Heart right ventricle (tissue), 16 donors: ENCODE data around the gene VAT1L. TPM values are rescaled to one million over a fixed set of nuclear protein-coding genes. Genes with fewer than 3 reads are reported as not detected.

Source experiments
- ATAC-seq, 8 donors: fragments of 200-7000 bp; cut with Tn5 transposase; one replicate each; pipeline ENCODE4 v1.9.1; 2020; ENCODE audit warnings: mild to moderate bottlenecking in 8 of 8, moderate library complexity in 8 of 8, moderate number of reproducible peaks in 1 of 8
- DNase-seq, 2 donors: peaks; one replicate each; pipeline ENCODE4 v3.0.0-alpha.2; 2020
- H3K27ac ChIP-seq, 10 donors: fragments of 200-600 bp; sonication (generic) in 2 of 10; one replicate each; pipeline versions ENCODE4 v1.5.0 to v1.8.0; 2020 to 2022; ENCODE audit warnings: mild to moderate bottlenecking in 3 of 10
- H3K27me3 ChIP-seq, 7 donors: fragments of 200-600 bp; one replicate each; pipeline ENCODE4 v1.8.0; 2021 to 2022; ENCODE audit warnings: mild to moderate bottlenecking in 2 of 7
- H3K36me3 ChIP-seq, 9 donors: fragments of 200-600 bp; sonication (generic) in 1 of 9; one replicate each; pipeline versions ENCODE4 v1.5.0 to v1.8.0; 2020 to 2022; ENCODE audit warnings: mild to moderate bottlenecking in 2 of 9
- H3K4me1 ChIP-seq, 9 donors: fragments of 200-600 bp; sonication (generic) in 1 of 9; one replicate each; pipeline versions ENCODE4 v1.5.0 to v1.8.0; 2020 to 2022; ENCODE audit warnings: mild to moderate bottlenecking in 4 of 9
- H3K4me3 ChIP-seq, 10 donors: fragments of 200-600 bp; sonication (generic) in 2 of 10; one replicate each; pipeline versions ENCODE4 v1.5.0 to v1.8.0; 2020 to 2022; ENCODE audit warnings: mild to moderate bottlenecking in 7 of 10, moderate library complexity in 2 of 10
- H3K9me3 ChIP-seq, 11 donors: fragments of 200-600 bp in 10 of 11; sonication (generic) in 2 of 11; one replicate each; pipeline versions ENCODE4 v1.5.0 to v1.8.0; 2013 to 2022; ENCODE audit warnings: mild to moderate bottlenecking in 2 of 11, control low read depth in 1 of 11, moderate library complexity in 1 of 11
- CTCF ChIP-seq, 9 donors: fragments of 200-600 bp; sonication (generic) in 2 of 9; IDR thresholded peaks; one replicate each; pipeline versions ENCODE4 v1.5.0 to v1.8.0; 2021 to 2022; ENCODE audit warnings: antibody characterized with exemption in 9 of 9, mild to moderate bottlenecking in 5 of 9, moderate library complexity in 1 of 9
- WGBS, 2 donors: extraction: QIAGEN DNeasy Blood & Tissue Kit; methylation state at CpG; one replicate each; pipeline ENCODE4 v1.1.7; 2013; ENCODE audit warnings: inconsistent platforms in 1 of 2; 5-methylcytosine and 5-hydroxymethylcytosine counted together
- intact Hi-C, 10 donors: fragments of 100-400 bp; cut with DNase I; formaldehyde crosslinking; loops; one replicate each; pipeline versions ENCODE4 v1.11.1 to v1.14.2; 2022
- polyA plus RNA-seq, 2 donors: library from polyadenylated mRNA; stranded (reverse); fragments of 200-250 nt; gene quantifications; one replicate each; pipeline ENCODE4 v1.2.3, GENCODE V29; 2013
- total RNA-seq, 10 donors: library from RNA; stranded (reverse); fragmentation: NEBNext Ultra II Directional in 3 of 10; extraction: Animal tissue kit (Norgen Biotek cat#: 25700) in 3 of 10; gene quantifications; one replicate each; pipeline versions ENCODE4 v1.2.1 to v1.2.4, GENCODE V29; 2021 to 2023
- donor health status: Arrhythmogenic right ventricular cardiomyopathy.
- donor health status: ischemic (EF 13 %, LVEDD 7.1; RV severe dilation, severe dysfunction).
- donor health status: healthy with polysubstance abuse.
- donor health status: DM: no; HTN: yes; CAD: no.
- donor health status: DM: no; HTN: no; CAD: no.
- donor health status: ischemic (EF 25% LVEDD 6.9; RV normal size, moderate dysfunction).
- donor health status: ischemic (EF 25% LVEDD 5.7; RV mildly dilated, moderate dysfunction).
- donor health status: healthy.
- donor health status: DM: yes; HTN: yes; CAD: no.
- donor health status: Ischemic cardiomyopathy.
- donor health status: ischemic (EF 35%, LVEDD 5.7; RV mildly dilated, moderate dysfunction).
- donor health status: nonischemic (EF 11% LVEDD 7.7; RV severe dilation, severe dysfunction).
- donor health status: DM: yes; HTN: yes; CAD: no.
- donor health status: PGD.
- donor health status: ischemic (EF 29% LVEDD 5.4; RV normal size, mild dysfunction).
- donor health status: nonischemic (EF 23%, LVEDD 6.1; RV moderate dilation, normal function).

The VAT1L gene
- total and polyA plus RNA-seq, 12 donors, result 0.19 to 61.0 (median 24.0) TPM

- H3K27me3 ChIP-seq, result peaks cover 0 to 27% (median 0%) of the 10 kb centered on the region in 7 donors
- DNase-seq, result no peak
- ATAC-seq, result no peak
Measured at GRCh38 chr16:77961814-77962213, 173.4 kb downstream of the VAT1L start.

DNA sequence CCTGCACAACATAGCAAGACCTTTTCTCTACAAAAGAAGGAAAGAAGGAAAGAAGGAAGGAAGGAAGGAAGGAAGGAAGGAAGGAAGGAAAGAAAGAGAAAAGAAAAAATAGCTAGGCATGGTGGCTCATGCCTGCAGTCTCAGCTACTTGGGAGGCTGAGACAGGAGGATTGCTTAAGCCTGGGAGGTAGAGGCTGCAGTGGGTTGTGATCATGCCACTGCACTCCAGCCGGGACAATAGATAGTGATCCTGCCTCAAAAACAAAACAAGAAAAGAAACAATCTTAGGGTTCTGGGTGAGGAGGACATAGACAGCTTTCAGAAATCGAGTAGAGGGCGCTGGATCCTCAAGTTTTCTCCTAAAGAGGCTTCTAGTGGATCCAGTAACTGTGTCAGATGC, 174.3 kb downstream of the VAT1L start:
- Histone ChIP-seq H3K9me3 (no peaks in the 10 kb centered on the region), H3K36me3 (no peaks in the 10 kb centered on the region), H3K27me3 (peaks cover 0 to 30% (median 0%) of the 10 kb centered on the region in 7 donors), H3K27ac (no peak overlapping the region), H3K4me1 (peaks cover 0 to 8% (median 0%) of the 10 kb centered on the region in 9 donors), H3K4me3 (no peak overlapping the region)
- no peak for TF ChIP-seq CTCF (IDR thresholded peaks at IDR 0.05)
- 80 to 87% methylated on average over 3 of the region's 3 CpGs for WGBS, 2 donors
- intact Hi-C loops, result loop anchor here in 4 of 10 donors (10.0 kb wide), 4 partner anchors 98 to 728 kb away; partner anchors contain the start of gene VAT1L (in 1 of the 4)
- ATAC-seq, result no peak
- no peak for DNase-seq

More at GRCh38 chr16:77961814-77962213, 173.4 kb downstream of the VAT1L start:
- Histone ChIP-seq H3K4me3 (no peak overlapping the region), H3K4me1 (peaks cover 0 to 8% (median 0%) of the 10 kb centered on the region in 9 donors), H3K36me3 (no peaks in the 10 kb centered on the region), H3K9me3 (no peaks in the 10 kb centered on the region), H3K27ac (no peak overlapping the region)
- no peak for TF ChIP-seq CTCF (IDR thresholded peaks at IDR 0.05)
- 85 to 94% methylated on average over 3 of the region's 3 CpGs for WGBS, 2 donors
- intact Hi-C loops, result loop anchor here in 4 of 10 donors (10.0 kb wide), 4 partner anchors 97 to 727 kb away; partner anchors contain the start of gene VAT1L (in 1 of the 4)

DNA sequence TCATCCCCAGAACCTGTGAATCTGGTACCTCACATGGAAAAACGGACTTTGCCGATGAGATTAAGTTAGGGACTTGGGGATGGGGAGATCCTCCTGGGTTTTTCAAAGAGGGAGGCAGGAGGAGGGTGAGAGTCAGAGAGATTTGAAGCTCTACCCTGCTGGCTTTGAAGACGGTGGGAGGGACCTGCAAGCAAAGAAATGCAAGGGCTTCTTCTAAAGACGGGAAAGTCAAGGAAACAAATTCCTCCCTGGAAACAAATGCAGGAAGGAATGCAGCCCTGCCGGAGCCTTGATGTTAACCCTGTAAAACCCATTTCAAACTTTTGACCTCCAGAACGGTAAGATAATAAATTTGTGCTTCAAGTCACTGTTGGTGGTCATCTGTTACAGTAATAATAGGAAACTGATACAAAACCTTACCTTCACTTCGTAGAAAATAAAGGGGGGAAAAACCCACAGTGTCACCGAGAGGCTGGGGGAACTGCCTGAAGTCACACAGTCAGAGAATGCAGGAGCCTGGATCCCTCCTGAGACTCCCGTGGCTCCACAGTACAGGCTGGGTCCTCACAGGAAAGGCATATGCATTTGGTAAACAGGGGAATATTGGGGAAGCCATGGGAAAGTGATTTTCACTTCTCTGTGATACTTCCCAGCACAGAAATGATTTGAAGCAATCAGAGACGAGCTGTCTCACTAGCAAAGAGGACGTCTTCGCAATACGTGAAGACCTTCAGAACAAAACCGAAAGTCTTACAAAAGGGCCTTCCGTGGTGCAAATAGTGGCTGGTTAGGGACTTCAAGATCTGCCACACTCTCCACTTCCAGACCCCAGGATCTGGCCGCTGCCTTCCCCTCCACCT, 175.1 kb downstream of the VAT1L start:
- Histone ChIP-seq H3K36me3 (no peaks in the 10 kb centered on the region), H3K9me3 (no peaks in the 10 kb centered on the region), H3K27ac (no peak overlapping the region), H3K4me1 (peaks cover 0 to 8% (median 0%) of the 10 kb centered on the region in 9 donors), H3K27me3 (peaks cover 0 to 30% (median 0%) of the 10 kb centered on the region in 7 donors), H3K4me3 (no peak overlapping the region)
- ATAC-seq (no peak), DNase-seq (no peak)
- 40 to 50% methylated on average over 16 of the region's 16 CpGs for WGBS, 2 donors
- intact Hi-C loops, result loop anchor here in 5 of 10 donors (2.0 to 10.0 kb wide), 5 partner anchors 99 to 729 kb away; partner anchors contain the start of gene VAT1L (in 1 of the 5)
- no peak for TF ChIP-seq CTCF (IDR thresholded peaks at IDR 0.05)

GRCh38 chr16:77965346-77965745, 177.0 kb downstream of the VAT1L start:
- H3K9me3 ChIP-seq, result no peaks in the 10 kb centered on the region
- DNase-seq, result peak; percentile 25 to 37
- intact Hi-C loops, result loop anchor here in 6 of 10 donors (2.0 to 10.0 kb wide), 6 partner anchors 101 to 731 kb away; partner anchors contain the start of gene VAT1L (in 1 of the 6)
- peak; percentile 57 to 92 (median 82) for ATAC-seq
- peaks cover 0 to 30% (median 0%) of the 10 kb centered on the region in 7 donors for H3K27me3 ChIP-seq
- no peak overlapping the region for H3K27ac ChIP-seq
- H3K4me3 ChIP-seq, result no peak overlapping the region
- H3K4me1 ChIP-seq, result peaks cover 0 to 8% (median 0%) of the 10 kb centered on the region in 9 donors
- WGBS, 2 donors, result 28 to 32% methylated on average over 3 of the region's 3 CpGs
- H3K36me3 ChIP-seq, result no peaks in the 10 kb centered on the region
- no peak for TF ChIP-seq CTCF (IDR thresholded peaks at IDR 0.05)
